H1 (cell line): ENCODE measurements around the gene KCNJ12. TPM values are rescaled to one million over a fixed set of nuclear protein-coding genes. Genes with fewer than 3 reads are reported as not detected.

Source experiments
- CTCF ChIA-PET: fragments of 300-600 bp; sonication (Branson Sonifier 250); formaldehyde crosslinking; loops from one replicate; lab custom pipeline; 2021; ENCODE audit not compliant: partially characterized antibody; lab: Charles Lee
- POLR2A ChIA-PET: fragments of 300-600 bp; sonication (Branson Sonifier 250); formaldehyde crosslinking; loops from one replicate; lab custom pipeline; 2021; ENCODE audit warnings: inconsistent platforms; ENCODE audit not compliant: partially characterized antibody; lab: Charles Lee
- DNase-seq, 2 experiments: peaks; one replicate each; pipeline versions ENCODE4 v3.0.0 to v3.0.0-alpha.2; 2010 to 2022; ENCODE audit warnings: low spot score in 2 of 2, low read depth in 1 of 2, mixed read lengths in 1 of 2
- FAIRE-seq: peaks from 2 replicates; lab custom pipeline; 2011; peaks lifted over from hg19 to GRCh38; lab: Jason Lieb, UNC
- H2AFZ ChIP-seq: 2 replicates; pipeline ENCODE4 v1.8.1; 2012; ENCODE audit warnings: low read length, inconsistent platforms
- H2AK5ac ChIP-seq: 2 replicates; pipeline ENCODE4 v1.6.1; 2013; ENCODE audit warnings: low read depth, low read length
- H2BK120ac ChIP-seq: replicated peaks from 2 replicates; pipeline ENCODE3; 2013; ENCODE audit warnings: low read depth, low read length, inconsistent platforms
- H2BK12ac ChIP-seq: 2 replicates; pipeline ENCODE4 v1.6.1; 2013; ENCODE audit warnings: low read depth, low read length
- H2BK15ac ChIP-seq: 2 replicates; pipeline ENCODE4 v1.6.1; 2013; ENCODE audit warnings: low read length
- H2BK20ac ChIP-seq: 2 replicates; pipeline ENCODE4 v1.6.1; 2013; ENCODE audit warnings: low read length
- H2BK5ac ChIP-seq: 2 replicates; pipeline ENCODE4 v1.6.1; 2013; ENCODE audit warnings: low read depth, low read length
- H3K14ac ChIP-seq: 2 replicates; pipeline ENCODE4 v1.6.1; 2013; ENCODE audit warnings: inconsistent platforms; ENCODE audit not compliant: insufficient read length
- H3K18ac ChIP-seq: 2 replicates; pipeline ENCODE4 v1.6.1; 2013; ENCODE audit warnings: low read length; ENCODE audit errors: extremely low read depth
- H3K23ac ChIP-seq: 2 replicates; pipeline ENCODE4 v1.6.1; 2013; ENCODE audit warnings: inconsistent platforms; ENCODE audit not compliant: insufficient read length
- H3K23me2 ChIP-seq: 2 replicates; pipeline ENCODE4 v1.6.1; 2013; ENCODE audit warnings: low read depth, low read length
- H3K27ac ChIP-seq: 2 replicates; pipeline ENCODE4 v1.6.1; 2011; ENCODE audit warnings: low read depth, low read length, inconsistent platforms
- H3K27me3 ChIP-seq, 4 experiments: replicated peaks in 1 of 4; 1 replicate in 1 of 4; 2 replicates in 3 of 4; pipeline versions ENCODE4 v1.6.1 to v1.8.1; 2011 to 2013; ENCODE audit warnings: low read length in 3 of 4, mild to moderate bottlenecking in 3 of 4, inconsistent platforms in 2 of 4, mixed read lengths in 2 of 4, moderate library complexity in 1 of 4; ENCODE audit not compliant: control insufficient read depth in 3 of 4, insufficient read depth in 3 of 4; ENCODE audit errors: extremely low read depth in 1 of 4
- H3K36me3 ChIP-seq, 4 experiments: 2 replicates each; pipeline versions ENCODE4 v1.6.1 to v1.8.1; 2011 to 2013; ENCODE audit warnings: mild to moderate bottlenecking in 4 of 4, low read length in 3 of 4, moderate library complexity in 2 of 4, control low read depth in 1 of 4, inconsistent platforms in 1 of 4; ENCODE audit not compliant: insufficient read depth in 4 of 4, control insufficient read depth in 2 of 4
- H3K4ac ChIP-seq: replicated peaks from 2 replicates; pipeline ENCODE3; 2013; ENCODE audit warnings: low read length, low read depth, mixed read lengths, inconsistent platforms; ENCODE audit not compliant: insufficient read length
- H3K4me1 ChIP-seq, 4 experiments: replicated peaks in 1 of 4; 1 replicate in 1 of 4; 2 replicates in 3 of 4; pipeline versions ENCODE4 v1.6.1 to v1.8.1; 2011 to 2013; ENCODE audit warnings: low read length in 3 of 4, inconsistent platforms in 2 of 4, mixed read lengths in 1 of 4; ENCODE audit not compliant: insufficient read depth in 4 of 4, control insufficient read depth in 3 of 4
- H3K4me2 ChIP-seq, 2 experiments: 2 replicates each; pipeline versions ENCODE4 v1.6.1 to v1.8.1; 2011 to 2013; ENCODE audit warnings: low read depth in 2 of 2, low read length in 2 of 2, control low read depth in 1 of 2, inconsistent platforms in 1 of 2, mild to moderate bottlenecking in 1 of 2; ENCODE audit not compliant: insufficient read depth in 1 of 2
- H3K4me3 ChIP-seq, 4 experiments: fragments of 200-600, 300-600 bp in 1 of 4; sonication (generic), shearing (Covaris generic), sonication (Bioruptor Twin) in 1 of 4; 2 replicates each; pipeline versions ENCODE4 v1.5.1 to v1.8.1; 2011 to 2016; ENCODE audit warnings: low read length in 4 of 4, low read depth in 3 of 4, control low read depth in 2 of 4, inconsistent platforms in 2 of 4, mild to moderate bottlenecking in 2 of 4, mixed read lengths in 1 of 4, moderate library complexity in 1 of 4; ENCODE audit not compliant: insufficient read depth in 2 of 4; ENCODE audit errors: extremely low read depth in 1 of 4
- H3K56ac ChIP-seq: replicated peaks from 2 replicates; pipeline ENCODE3; 2013; ENCODE audit warnings: low read depth, mild to moderate bottlenecking, mixed read lengths, low read length, inconsistent platforms; ENCODE audit not compliant: insufficient read length
- H3K79me1 ChIP-seq: 2 replicates; pipeline ENCODE4 v1.6.1; 2013; ENCODE audit warnings: low read depth, low read length, control low read depth
- H3K79me2 ChIP-seq, 2 experiments: 2 replicates each; pipeline versions ENCODE4 v1.6.1 to v1.8.1; 2012 to 2013; ENCODE audit warnings: low read length in 2 of 2, mild to moderate bottlenecking in 2 of 2, inconsistent platforms in 1 of 2; ENCODE audit not compliant: insufficient read depth in 2 of 2, control insufficient read depth in 1 of 2
- H3K9ac ChIP-seq, 4 experiments: replicated peaks in 1 of 4; 1 replicate in 1 of 4; 2 replicates in 3 of 4; pipeline versions ENCODE4 v1.6.1 to v1.8.1; 2011 to 2013; ENCODE audit warnings: low read depth in 3 of 4, low read length in 3 of 4, control low read depth in 2 of 4, mild to moderate bottlenecking in 2 of 4, moderate library complexity in 2 of 4, inconsistent platforms in 1 of 4; ENCODE audit errors: extremely low read depth in 1 of 4
- H3K9me3 ChIP-seq, 2 experiments: 2 replicates each; pipeline versions ENCODE4 v1.6.1 to v1.8.1; 2012 to 2013; ENCODE audit warnings: mild to moderate bottlenecking in 2 of 2, moderate library complexity in 2 of 2, control low read depth in 1 of 2, inconsistent platforms in 1 of 2, low read depth in 1 of 2, low read length in 1 of 2, mixed read lengths in 1 of 2; ENCODE audit not compliant: insufficient read depth in 2 of 2
- H4K20me1 ChIP-seq, 2 experiments: replicated peaks in 1 of 2; 2 replicates each; pipeline versions ENCODE3 to v1.8.1; 2011 to 2013; ENCODE audit warnings: inconsistent platforms in 2 of 2, low read length in 2 of 2, mild to moderate bottlenecking in 1 of 2; ENCODE audit not compliant: insufficient read depth in 2 of 2, control insufficient read depth in 1 of 2
- H4K5ac ChIP-seq: 2 replicates; pipeline ENCODE4 v1.6.1; 2013; ENCODE audit warnings: low read length, low read depth, mixed read lengths, inconsistent platforms; ENCODE audit not compliant: insufficient read length
- H4K8ac ChIP-seq: 2 replicates; pipeline ENCODE4 v1.8.0; 2013; ENCODE audit warnings: mild to moderate bottlenecking, moderate library complexity, low read length, inconsistent platforms; ENCODE audit not compliant: insufficient read depth; ENCODE audit errors: extremely low read depth
- H4K91ac ChIP-seq: replicated peaks from 2 replicates; pipeline ENCODE3; 2013; ENCODE audit warnings: low read length, mixed read lengths, inconsistent platforms; ENCODE audit not compliant: insufficient read length
- ASH2L ChIP-seq: fragments of 200-600, 300-600 bp; sonication (generic); IDR thresholded peaks from one replicate; pipeline ENCODE4 v1.7.1; 2017; ENCODE audit warnings: low read length
- BCL11A ChIP-seq, 2 experiments: IDR thresholded peaks; one replicate each; pipeline ENCODE4 v1.6.1; 2011; ENCODE audit warnings: low read depth in 2 of 2, low read length in 2 of 2, mild to moderate bottlenecking in 2 of 2
- BRCA1 ChIP-seq: IDR thresholded peaks from 2 replicates; pipeline ENCODE4 v1.6.1; 2012; ENCODE audit warnings: low read depth, low read length, improper control_type of control experiment
- EGR1 ChIP-seq: IDR thresholded peaks from 2 replicates; pipeline ENCODE4 v1.6.1; 2011; ENCODE audit warnings: low read depth, low read length, borderline replicate concordance
- FOSL1 ChIP-seq: IDR thresholded peaks from 2 replicates; pipeline ENCODE4 v1.6.1; 2011; ENCODE audit warnings: mild to moderate bottlenecking, low read depth, low read length, moderate library complexity; ENCODE audit not compliant: insufficient read depth
- GABPA ChIP-seq: IDR thresholded peaks from 2 replicates; pipeline ENCODE4 v1.6.1; 2011; ENCODE audit warnings: mild to moderate bottlenecking, low read length, moderate library complexity, borderline replicate concordance; ENCODE audit not compliant: insufficient read depth
- RXRA ChIP-seq: IDR thresholded peaks from 2 replicates; pipeline ENCODE4 v1.6.1; 2011; ENCODE audit warnings: low read depth, mild to moderate bottlenecking, low read length, moderate library complexity; ENCODE audit not compliant: insufficient read depth
- TAF1 ChIP-seq: IDR thresholded peaks from 2 replicates; pipeline ENCODE4 v1.6.1; 2011; ENCODE audit warnings: mild to moderate bottlenecking, low read depth, low read length
- TBP ChIP-seq: IDR thresholded peaks from 2 replicates; pipeline ENCODE4 v1.6.1; 2011; ENCODE audit warnings: low read depth, low read length, improper control_type of control experiment
- TEAD4 ChIP-seq: IDR thresholded peaks from 2 replicates; pipeline ENCODE4 v1.6.1; 2012; ENCODE audit warnings: low read depth, low read length, inconsistent platforms, mixed read lengths
- YY1 ChIP-seq: IDR thresholded peaks from 2 replicates; pipeline ENCODE4 v1.6.1; 2011; ENCODE audit warnings: low read depth, mild to moderate bottlenecking, low read length
- WGBS, 2 experiments: shearing (Covaris generic) in 1 of 2; methylation state at CpG; one replicate each; pipeline versions ENCODE4 v1.1.6 to v1.1.7; 2013 to 2015; ENCODE audit warnings: low lambda C conversion rate in 2 of 2, mixed read lengths in 2 of 2, inconsistent platforms in 1 of 2, low coverage in 1 of 2, missing lambda C conversion rate in 1 of 2; ENCODE audit not compliant: insufficient replicate concordance in 2 of 2, insufficient coverage in 1 of 2, insufficient read length in 1 of 2; ENCODE audit errors: extremely low coverage in 1 of 2, missing lambda C conversion rate in 1 of 2; 5-methylcytosine and 5-hydroxymethylcytosine counted together
- polyA plus RNA-seq, 7 experiments: library from polyadenylated mRNA; depleted of rRNA in 3 of 7; stranded (reverse) in 5 of 7; unstranded in 2 of 7; fragments of >200 nt in 5 of 7; fragments of 200-250 nt in 2 of 7; gene quantifications; 1 replicate in 5 of 7; 2 replicates in 1 of 7; 4 replicates in 1 of 7; pipeline versions ENCODE4 v1.2.1 to v1.2.3, GENCODE V29; 2011 to 2013; ENCODE audit warnings: missing spikeins in 2 of 7, mixed read lengths in 2 of 7
- total RNA-seq: library from RNA; stranded (reverse); fragmentation: NEBNext Ultra II Directional; extraction: Animal tissue kit (Norgen Biotek cat#: 25700); gene quantifications from 2 replicates; pipeline ENCODE4 v1.2.1, GENCODE V29; 2021

Gene KCNJ12
- total and polyA plus RNA-seq, 2 of the 8 experiments (the other 6 are each of a cell fraction or from before 2014, with no cell fraction given): 1.2 to 1.5 TPM

DNA sequence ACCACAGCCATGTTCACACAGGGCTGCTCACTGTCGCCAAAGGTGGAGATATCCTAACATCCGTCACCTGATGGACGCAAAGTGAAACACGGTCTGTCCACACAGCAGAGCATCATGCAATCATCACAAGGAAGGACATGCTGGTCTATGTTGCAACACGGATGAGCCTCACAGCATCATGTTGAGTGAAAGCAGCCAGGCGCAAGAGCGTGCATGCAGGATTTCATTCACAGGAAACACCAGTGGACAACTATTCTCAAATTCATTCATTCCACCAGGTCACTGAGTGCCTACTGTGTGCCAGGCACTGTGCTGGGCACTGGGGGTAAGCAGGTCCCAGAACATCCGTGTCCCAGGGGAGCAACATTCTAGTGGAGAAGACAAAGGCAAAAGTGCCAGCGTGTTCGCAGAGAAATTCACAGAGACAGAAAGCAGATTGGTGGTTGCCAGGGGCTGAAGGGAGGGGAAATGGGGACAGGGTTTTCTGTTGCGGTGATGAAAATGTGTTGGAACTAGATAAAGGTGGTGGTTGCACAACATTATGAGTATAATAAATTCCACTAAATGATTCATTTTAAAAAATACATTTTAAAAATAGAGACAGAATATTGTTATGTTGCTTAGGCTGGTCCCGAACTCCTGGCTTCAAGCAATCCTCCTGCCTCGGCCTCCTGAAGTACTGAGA lies 22.7 kb upstream of the KCNJ12 start:
- 85% methylated on average over 13 of the region's 13 CpGs; no CpG with 5 or more reads in 1 of the 2 experiments for WGBS, 2 experiments
- peak overlapping the region; percentile 14 for H3K4ac ChIP-seq
- H2AK5ac ChIP-seq: no peak overlapping the region
- no peak overlapping the region for H3K56ac ChIP-seq
- H4K20me1 ChIP-seq: no peaks in the 10 kb centered on the region
- H2BK12ac ChIP-seq: peak overlapping the region; percentile 75; the same call in 1 of the 2 replicates
- no peak overlapping the region for H2AFZ ChIP-seq
- no peak overlapping the region for H4K5ac ChIP-seq
- no peak overlapping the region for H2BK5ac ChIP-seq
- H3K18ac ChIP-seq: no peak overlapping the region
- no peaks in the 10 kb centered on the region; the same call in 1 of the 2 replicates for H3K79me1 ChIP-seq
- no peak overlapping the region for H3K23ac ChIP-seq
- H4K91ac ChIP-seq: no peak overlapping the region
- H3K14ac ChIP-seq: no peak overlapping the region
- H3K9ac ChIP-seq: no peak overlapping the region; a peak in 1 of 7 replicates
- H3K27me3 ChIP-seq: no peaks in the 10 kb centered on the region; a peak in 1 of 7 replicates
- CTCF ChIA-PET: interaction anchor here (1.4 kb wide), 1 partner anchor 73 kb away, joined by 5 read pairs; no protein-coding TSS in a partner anchor
- DNase-seq (no peak), FAIRE-seq (no peak)
- peaks cover 8% of the 10 kb centered on the region; the same call in 1 of the 2 replicates for H3K23me2 ChIP-seq
- no peak overlapping the region; the same call in 1 of the 2 replicates for H3K27ac ChIP-seq
- no peaks in the 10 kb centered on the region for H3K36me3 ChIP-seq
- no peak overlapping the region for H2BK20ac ChIP-seq
- no peak overlapping the region for H2BK120ac ChIP-seq
- peak overlapping the region; percentile 48; the same call in 1 of the 2 replicates for H4K8ac ChIP-seq
- no peak overlapping the region for H2BK15ac ChIP-seq
- no peaks in the 10 kb centered on the region for H3K79me2 ChIP-seq
- peaks cover 0 to 1% (median 0%) of the 10 kb centered on the region in 4 experiments; a peak in 2 of 7 replicates for H3K4me1 ChIP-seq
- no peaks in the 10 kb centered on the region for H3K9me3 ChIP-seq
- H3K4me2 ChIP-seq: no peak overlapping the region
- POLR2A ChIA-PET: no interaction called here
- no peak overlapping the region for H3K4me3 ChIP-seq
- TF ChIP-seq TBP: no peak
- TF ChIP-seq BCL11A (IDR thresholded peaks at IDR 0.05; ENCODE audit: low read depth in 2 of 2, low read length in 2 of 2): no peak
- no peak for TF ChIP-seq RXRA
- no peak for TF ChIP-seq ASH2L
- no peak for TF ChIP-seq YY1
- TF ChIP-seq GABPA: no peak
- TF ChIP-seq EGR1: no peak
- TF ChIP-seq BRCA1: no peak
- no peak for TF ChIP-seq FOSL1
- no peak for TF ChIP-seq TEAD4
- no peak for TF ChIP-seq TAF1
